Esophagus (tissue), 2 donors: ENCODE results near the gene GSTM1. TPM values are rescaled to one million over a fixed set of nuclear protein-coding genes. Genes with fewer than 3 reads are reported as not detected.
A peak's percentile ranks its signal among the peaks of the same experiment; 100 is the strongest.

Source experiments
- H3K27ac ChIP-seq, 2 donors: one replicate each; pipeline ENCODE4 v1.5.1; 2013; ENCODE audit warnings: low read depth in 2 of 2, mild to moderate bottlenecking in 2 of 2, inconsistent platforms in 1 of 2, low read length in 1 of 2, moderate library complexity in 1 of 2
- H3K27me3 ChIP-seq, 2 donors: one replicate each; pipeline ENCODE4 v1.6.1; 2013; ENCODE audit warnings: low read length in 2 of 2, control low read depth in 1 of 2, mild to moderate bottlenecking in 1 of 2; ENCODE audit not compliant: insufficient read depth in 2 of 2, control insufficient read depth in 1 of 2
- H3K36me3 ChIP-seq, 2 donors: one replicate each; pipeline ENCODE4 v1.6.1; 2013; ENCODE audit warnings: low read length in 1 of 2; ENCODE audit not compliant: control insufficient read depth in 2 of 2, insufficient read depth in 2 of 2
- H3K4me1 ChIP-seq, 2 donors: one replicate each; pipeline ENCODE4 v1.6.1; 2013; ENCODE audit warnings: low read length in 1 of 2; ENCODE audit not compliant: control insufficient read depth in 2 of 2, insufficient read depth in 2 of 2
- H3K4me3 ChIP-seq, 2 donors: one replicate each; pipeline ENCODE4 v1.5.1; 2013; ENCODE audit warnings: low read length in 2 of 2, mild to moderate bottlenecking in 2 of 2, low read depth in 1 of 2, moderate library complexity in 1 of 2
- H3K9me3 ChIP-seq, 2 donors: one replicate each; pipeline ENCODE4 v1.6.1; 2013; ENCODE audit warnings: mild to moderate bottlenecking in 2 of 2, low read depth in 1 of 2, low read length in 1 of 2, moderate library complexity in 1 of 2; ENCODE audit not compliant: control insufficient read depth in 2 of 2, insufficient read depth in 1 of 2
- WGBS, 2 donors: extraction: QIAGEN DNeasy Blood & Tissue Kit; methylation state at CpG; one replicate each; pipeline ENCODE4 v1.1.7; 2013; 5-methylcytosine and 5-hydroxymethylcytosine counted together
- polyA plus RNA-seq, 2 donors: library from polyadenylated mRNA; stranded (reverse); fragments of 200-250 nt; gene quantifications; one replicate each; pipeline ENCODE4 v1.2.3, GENCODE V29; 2013
- donor health status: healthy with polysubstance abuse.
- donor health status: Bipolar disorder and iron deficiency.

The GSTM1 gene
- polyA plus RNA-seq, 2 donors = 125 to 132 TPM

DNA sequence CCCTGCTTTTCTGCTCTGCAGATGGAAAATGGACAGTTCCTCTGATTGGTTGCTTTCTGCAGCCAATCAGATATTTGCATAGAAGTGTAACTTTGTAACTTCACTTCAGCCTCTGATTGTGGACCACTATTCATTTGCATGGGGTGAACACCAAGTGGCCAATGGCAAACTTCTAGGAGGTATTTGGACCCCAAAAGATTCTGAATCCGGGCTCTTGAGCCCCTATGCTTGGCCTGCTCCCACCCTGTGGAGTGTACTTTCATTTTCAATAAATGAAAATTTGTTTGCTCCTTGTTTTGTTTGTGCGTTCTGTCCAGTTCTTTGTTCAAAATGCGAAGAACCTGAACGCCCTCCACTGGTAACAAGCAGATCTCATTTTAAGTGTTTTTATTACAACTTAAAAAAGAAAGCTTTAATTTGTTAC, 38.1 kb upstream of the GSTM1 start:
- no peak overlapping the region for H3K27ac ChIP-seq

DNA sequence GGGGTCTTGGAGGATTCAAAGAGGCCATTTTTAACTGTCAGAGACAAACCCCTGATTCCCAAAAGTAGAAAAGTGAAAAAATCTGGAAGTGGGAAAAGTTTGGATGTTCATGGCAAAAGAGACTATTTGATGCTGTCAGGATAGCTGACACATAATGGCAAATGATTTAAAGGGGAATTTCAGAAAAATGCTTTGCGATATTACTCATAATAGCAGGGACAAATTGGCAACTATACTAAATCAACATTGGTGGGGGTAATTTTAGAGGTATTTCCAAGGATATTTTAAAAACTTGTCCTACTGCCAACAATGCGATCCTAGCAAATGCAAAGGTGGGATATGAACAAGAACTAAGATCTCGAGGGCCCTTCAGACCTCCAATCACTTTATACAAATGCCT, 37.0 kb upstream of the GSTM1 start:
- no peak overlapping the region for H3K27ac ChIP-seq
- H3K9me3 ChIP-seq = no peaks in the 10 kb centered on the region
- H3K27me3 ChIP-seq = no peaks in the 10 kb centered on the region
- peaks cover 0 to 7% of the 10 kb centered on the region in 2 donors for H3K4me1 ChIP-seq
- 79 to 87% methylated on average over 3 of the region's 3 CpGs for WGBS, 2 donors
- H3K4me3 ChIP-seq = no peak overlapping the region
- no peaks in the 10 kb centered on the region for H3K36me3 ChIP-seq

More for the DNA sequence above, 38.1 kb upstream of the GSTM1 start:
- Histone ChIP-seq H3K36me3 (no peaks in the 10 kb centered on the region), H3K27me3 (no peaks in the 10 kb centered on the region), H3K4me1 (peaks cover 0 to 1% of the 10 kb centered on the region in 2 donors), H3K9me3 (no peaks in the 10 kb centered on the region), H3K4me3 (peak overlapping the region in 1 of 2 donors; percentile 15)
- WGBS, 2 donors = 61 to 73% methylated on average over 4 of the region's 4 CpGs

DNA sequence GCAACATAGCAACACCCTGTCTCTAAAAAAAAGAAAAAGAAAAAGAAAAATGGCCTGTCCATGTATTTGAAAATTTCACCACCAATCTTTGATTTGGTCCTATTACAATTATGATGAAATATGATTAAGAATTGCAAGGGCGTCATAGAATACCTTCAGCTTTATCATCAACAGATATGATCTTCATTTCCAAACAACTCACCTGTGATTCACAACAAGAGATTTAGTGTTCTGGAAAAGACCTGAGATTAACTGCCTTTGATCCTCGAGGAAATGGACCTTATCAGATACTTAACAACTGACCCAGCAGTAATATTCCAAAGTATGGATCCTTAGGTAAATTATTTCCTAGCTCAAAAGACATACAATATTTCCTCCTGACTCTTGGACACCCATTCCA, 35.2 kb upstream of the GSTM1 start:
- 62 to 72% methylated on average over 2 of the region's 2 CpGs for WGBS, 2 donors
- H3K4me1 ChIP-seq = peaks cover 0 to 9% of the 10 kb centered on the region in 2 donors
- no peak overlapping the region for H3K27ac ChIP-seq
- H3K36me3 ChIP-seq = no peaks in the 10 kb centered on the region
- no peaks in the 10 kb centered on the region for H3K9me3 ChIP-seq
- no peak overlapping the region for H3K4me3 ChIP-seq
- H3K27me3 ChIP-seq = no peaks in the 10 kb centered on the region

DNA sequence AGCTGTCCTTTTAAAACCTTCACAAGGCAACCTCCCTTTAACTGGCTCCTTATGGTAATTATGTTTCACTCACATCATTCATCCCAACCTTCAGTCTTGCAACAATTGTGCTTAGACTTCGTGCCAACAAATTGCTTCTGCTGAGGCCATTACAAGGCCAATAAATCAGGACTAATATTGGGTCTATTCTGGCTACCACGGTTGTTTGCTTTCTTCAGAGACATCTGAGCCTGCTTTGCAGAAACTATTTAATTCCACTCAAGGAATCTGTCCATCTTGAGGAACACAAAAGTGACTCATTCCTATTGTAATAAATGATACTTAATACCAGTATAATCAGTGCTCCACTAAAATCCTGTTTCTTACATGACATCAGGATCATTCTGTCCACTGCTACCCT, 34.3 kb upstream of the GSTM1 start:
- H3K9me3 ChIP-seq = no peaks in the 10 kb centered on the region
- no peaks in the 10 kb centered on the region for H3K27me3 ChIP-seq
- H3K4me3 ChIP-seq = no peak overlapping the region
- peaks cover 0 to 10% of the 10 kb centered on the region in 2 donors for H3K4me1 ChIP-seq
- no peak overlapping the region for H3K27ac ChIP-seq
- no peaks in the 10 kb centered on the region for H3K36me3 ChIP-seq
- 57 to 60% methylated on average over 2 of the region's 2 CpGs for WGBS, 2 donors

DNA sequence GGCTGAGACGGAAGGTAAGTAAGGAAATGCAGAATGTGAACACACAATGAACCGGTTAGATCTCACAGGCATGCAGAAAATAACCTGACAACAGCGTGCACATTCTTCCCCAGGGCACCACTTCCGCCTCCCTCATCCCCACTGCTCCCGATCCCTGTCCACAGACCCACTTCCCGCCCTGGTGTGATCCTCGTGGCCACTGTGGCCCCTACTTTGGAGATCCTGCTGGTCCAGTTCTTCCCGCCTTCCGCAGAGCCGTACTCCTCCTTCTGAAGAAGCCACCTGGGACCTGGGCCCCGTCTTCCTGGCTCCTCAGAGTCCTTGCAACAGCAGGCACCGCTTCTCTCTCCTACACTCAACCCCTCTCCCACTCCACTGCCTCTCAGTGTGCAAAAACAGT, 33.1 kb upstream of the GSTM1 start:
- WGBS, 2 donors = 90 to 92% methylated on average over 12 of the region's 12 CpGs
- Histone ChIP-seq H3K4me1 (peaks cover 0 to 10% of the 10 kb centered on the region in 2 donors), H3K27me3 (no peaks in the 10 kb centered on the region), H3K4me3 (no peak overlapping the region), H3K9me3 (no peaks in the 10 kb centered on the region), H3K27ac (no peak overlapping the region), H3K36me3 (peaks cover 0 to 6% of the 10 kb centered on the region in 2 donors)

DNA sequence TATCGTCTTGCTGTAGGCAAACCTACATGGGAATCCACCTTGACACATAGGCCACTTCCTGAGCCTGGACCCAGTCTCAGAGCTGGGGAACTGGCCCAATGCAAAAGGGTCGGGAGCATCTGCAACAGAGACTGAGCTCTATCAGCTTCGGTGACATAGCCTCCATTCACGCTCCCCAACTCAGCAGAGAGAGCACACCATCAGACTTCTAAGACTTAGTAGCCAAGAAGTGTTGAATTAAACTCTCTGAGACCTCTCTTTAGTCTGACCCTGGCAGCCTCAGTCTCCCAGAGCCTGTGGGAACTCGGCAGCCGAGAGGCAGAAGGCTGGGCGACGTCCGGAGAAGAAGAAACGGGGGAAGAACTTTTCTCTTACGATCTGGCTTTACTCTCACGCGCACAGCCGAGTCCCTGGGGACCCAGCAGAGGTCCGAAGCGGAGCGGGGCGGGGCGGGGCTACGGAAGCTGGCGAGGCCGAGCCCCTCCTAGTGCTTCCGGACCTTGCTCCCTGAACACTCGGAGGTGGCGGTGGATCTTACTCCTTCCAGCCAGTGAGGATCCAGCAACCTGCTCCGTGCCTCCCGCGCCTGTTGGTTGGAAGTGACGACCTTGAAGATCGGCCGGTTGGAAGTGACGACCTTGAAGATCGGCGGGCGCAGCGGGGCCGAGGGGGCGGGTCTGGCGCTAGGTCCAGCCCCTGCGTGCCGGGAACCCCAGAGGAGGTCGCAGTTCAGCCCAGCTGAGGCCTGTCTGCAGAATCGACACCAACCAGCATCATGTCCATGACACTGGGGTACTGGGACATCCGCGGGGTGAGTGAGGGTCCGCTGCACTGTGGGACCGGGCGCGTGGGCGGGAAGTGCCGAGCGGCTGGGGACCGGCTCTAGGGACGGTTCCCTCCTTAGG, 31.8 kb upstream of the GSTM1 start, which contains the start of gene GSTM4:
GSTM4 (plus strand) TSS at position 485 of the 905 bp plus-strand sequence; CDS start at position 776, 291 bp downstream.
- peaks cover 0 to 10% of the 10 kb centered on the region in 2 donors for H3K4me1 ChIP-seq
- peaks cover 0 to 6% of the 10 kb centered on the region in 2 donors for H3K36me3 ChIP-seq
- no peaks in the 10 kb centered on the region for H3K9me3 ChIP-seq
- H3K27ac ChIP-seq = peak within 1 kb of the TSS; percentile 88
- peak within 1 kb of the TSS; percentile 71 to 76 for H3K4me3 ChIP-seq
- 1 to 3% methylated on average over 54 of the region's 54 CpGs for WGBS, 2 donors
- no peaks in the 10 kb centered on the region for H3K27me3 ChIP-seq

DNA sequence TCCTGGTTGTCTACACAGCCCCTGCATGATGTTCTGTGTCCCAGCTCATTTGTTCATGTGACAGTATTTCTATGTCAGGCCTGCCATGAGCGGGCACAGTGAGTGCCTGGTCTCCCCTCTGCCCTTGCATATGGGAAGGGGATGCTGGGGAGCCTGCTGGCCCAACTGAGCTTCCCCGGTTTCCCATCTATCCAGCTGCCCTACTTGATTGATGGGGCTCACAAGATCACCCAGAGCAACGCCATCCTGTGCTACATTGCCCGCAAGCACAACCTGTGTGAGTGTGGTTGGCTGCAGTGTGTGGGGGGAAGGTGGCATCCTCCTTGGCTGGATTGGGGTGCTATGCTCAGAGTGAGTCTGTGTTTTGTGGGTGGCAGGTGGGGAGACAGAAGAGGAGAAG, 30.2 kb upstream of the GSTM1 start:
- H3K4me1 ChIP-seq = peaks cover 0 to 10% of the 10 kb centered on the region in 2 donors
- H3K27ac ChIP-seq = no peak overlapping the region
- H3K27me3 ChIP-seq = no peaks in the 10 kb centered on the region
- H3K9me3 ChIP-seq = no peaks in the 10 kb centered on the region
- H3K4me3 ChIP-seq = no peak overlapping the region
- H3K36me3 ChIP-seq = peaks cover 0 to 6% of the 10 kb centered on the region in 2 donors
- WGBS, 2 donors = 89 to 90% methylated on average over 4 of the region's 4 CpGs

DNA sequence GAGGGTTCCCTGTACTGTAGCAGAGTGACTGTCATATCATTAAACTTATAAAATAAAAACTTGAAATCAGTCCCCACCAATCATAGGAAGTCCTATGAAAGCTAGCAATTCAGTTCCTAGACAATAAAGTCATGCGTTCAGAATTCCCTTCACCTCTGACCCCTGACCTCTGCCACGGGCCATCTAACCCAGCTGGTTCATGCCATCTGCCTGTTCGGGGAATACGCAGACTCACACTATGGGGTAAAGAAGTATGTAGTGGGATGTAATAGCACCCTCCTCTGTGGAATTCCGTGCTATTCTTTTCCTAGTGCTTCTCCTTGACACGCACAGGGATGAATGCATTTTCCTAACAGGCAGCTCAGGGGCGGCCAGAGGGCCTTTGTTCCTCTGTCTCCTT, 29.6 kb upstream of the GSTM1 start:
- 73 to 80% methylated on average over 7 of the region's 7 CpGs for WGBS, 2 donors
- no peaks in the 10 kb centered on the region for H3K9me3 ChIP-seq
- H3K36me3 ChIP-seq = peaks cover 0 to 6% of the 10 kb centered on the region in 2 donors
- H3K27me3 ChIP-seq = no peaks in the 10 kb centered on the region
- H3K4me3 ChIP-seq = no peak overlapping the region
- H3K4me1 ChIP-seq = peaks cover 0 to 10% of the 10 kb centered on the region in 2 donors
- H3K27ac ChIP-seq = no peak overlapping the region

DNA sequence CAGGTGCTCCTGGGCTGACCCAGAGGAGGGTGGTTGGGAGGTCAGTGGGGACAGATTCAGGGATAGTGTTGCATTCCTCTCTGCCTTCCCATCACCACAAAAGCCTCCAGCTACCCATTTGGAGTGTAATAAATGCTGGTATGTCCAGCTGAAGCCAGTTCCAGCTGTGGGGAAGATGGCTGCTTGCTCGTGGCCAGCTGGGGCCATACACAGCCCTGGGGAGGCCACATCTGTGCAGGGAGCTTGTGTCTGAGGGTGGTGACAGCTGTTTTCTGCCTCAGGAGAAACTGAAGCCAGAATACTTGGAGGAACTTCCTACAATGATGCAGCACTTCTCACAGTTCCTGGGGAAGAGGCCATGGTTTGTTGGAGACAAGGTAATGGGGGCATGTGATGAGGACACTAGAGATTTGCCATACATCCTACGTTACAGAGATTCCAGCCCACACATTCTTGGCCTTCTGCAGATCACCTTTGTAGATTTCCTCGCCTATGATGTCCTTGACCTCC, 29.0 kb upstream of the GSTM1 start:
- no peak overlapping the region for H3K4me3 ChIP-seq
- no peak overlapping the region for H3K27ac ChIP-seq
- H3K27me3 ChIP-seq = no peaks in the 10 kb centered on the region
- peaks cover 0 to 6% of the 10 kb centered on the region in 2 donors for H3K36me3 ChIP-seq
- no peaks in the 10 kb centered on the region for H3K9me3 ChIP-seq
- WGBS, 2 donors = 45 to 53% methylated on average over 3 of the region's 3 CpGs
- H3K4me1 ChIP-seq = peaks cover 0 to 10% of the 10 kb centered on the region in 2 donors
